ENCODE data around the gene GDF2. TPM values are rescaled to one million over a fixed set of nuclear protein-coding genes. Genes with fewer than 3 reads are reported as not detected.

GDF2 gene
- total RNA-seq, 1 donor from 2014 or later = not detected

- H3K4me3 Mint-ChIP-seq = no peak overlapping the region
- H3K4me1 Mint-ChIP-seq (ENCODE audit: unreplicated experiment) = no peaks in the 10 kb centered on the region
- no peak overlapping the region for H3K27ac Mint-ChIP-seq
- H3K27me3 Mint-ChIP-seq = no peaks in the 10 kb centered on the region
- H3K9me3 Mint-ChIP-seq = no peaks in the 10 kb centered on the region
- H3K36me3 Mint-ChIP-seq = no peaks in the 10 kb centered on the region
- DNase-seq (ENCODE audit: extremely low spot score, unreplicated experiment) = no peak
- no peak for TF ChIP-seq CTCF (conservative IDR thresholded peaks at IDR 0.05)
Measured at GRCh38 chr10:47354900-47355299, 32.6 kb downstream of the GDF2 start.

- Mint-ChIP-seq H3K36me3 (no peaks in the 10 kb centered on the region), H3K9me3 (no peaks in the 10 kb centered on the region), H3K4me1 (ENCODE audit: unreplicated experiment) (no peaks in the 10 kb centered on the region), H3K27me3 (no peaks in the 10 kb centered on the region), H3K4me3 (no peak overlapping the region), H3K27ac (no peak overlapping the region)
- no peak for DNase-seq (ENCODE audit: extremely low spot score, unreplicated experiment)
- no peak for TF ChIP-seq CTCF (conservative IDR thresholded peaks at IDR 0.05)
Measured at GRCh38 chr10:47356708-47357107, 34.5 kb downstream of the GDF2 start.

GRCh38 chr10:47357131-47357582, 34.9 kb downstream of the GDF2 start:
- DNase-seq (ENCODE audit: extremely low spot score, unreplicated experiment) = no peak
- Mint-ChIP-seq H3K4me1 (ENCODE audit: unreplicated experiment) (no peaks in the 10 kb centered on the region), H3K9me3 (no peaks in the 10 kb centered on the region)

GRCh38 chr10:47357911-47358310, 35.7 kb downstream of the GDF2 start:
- TF ChIP-seq CTCF (conservative IDR thresholded peaks at IDR 0.05) = no peak

More at GRCh38 chr10:47357131-47357582, 34.9 kb downstream of the GDF2 start:
- no peak for TF ChIP-seq CTCF (conservative IDR thresholded peaks at IDR 0.05)
- no peaks in the 10 kb centered on the region for H3K36me3 Mint-ChIP-seq
- H3K27ac Mint-ChIP-seq = no peak overlapping the region
- no peak overlapping the region for H3K4me3 Mint-ChIP-seq
- H3K27me3 Mint-ChIP-seq = no peaks in the 10 kb centered on the region

GRCh38 chr10:47358457-47358856, 36.2 kb downstream of the GDF2 start:
- Mint-ChIP-seq H3K27ac (no peak overlapping the region), H3K4me3 (no peak overlapping the region), H3K27me3 (no peaks in the 10 kb centered on the region), H3K9me3 (no peaks in the 10 kb centered on the region), H3K36me3 (no peaks in the 10 kb centered on the region), H3K4me1 (ENCODE audit: unreplicated experiment) (no peaks in the 10 kb centered on the region)
- TF ChIP-seq CTCF (conservative IDR thresholded peaks at IDR 0.05) = no peak
- no peak for DNase-seq (ENCODE audit: extremely low spot score, unreplicated experiment)

More at GRCh38 chr10:47357911-47358310, 35.7 kb downstream of the GDF2 start:
- Mint-ChIP-seq H3K4me3 (no peak overlapping the region), H3K27me3 (no peaks in the 10 kb centered on the region), H3K4me1 (ENCODE audit: unreplicated experiment) (no peaks in the 10 kb centered on the region), H3K27ac (no peak overlapping the region), H3K36me3 (no peaks in the 10 kb centered on the region), H3K9me3 (no peaks in the 10 kb centered on the region)
- no peak for DNase-seq (ENCODE audit: extremely low spot score, unreplicated experiment)

- Mint-ChIP-seq H3K27me3 (no peaks in the 10 kb centered on the region), H3K4me3 (no peak overlapping the region), H3K36me3 (no peaks in the 10 kb centered on the region), H3K27ac (no peak overlapping the region), H3K9me3 (no peaks in the 10 kb centered on the region), H3K4me1 (ENCODE audit: unreplicated experiment) (peaks cover 1% of the 10 kb centered on the region)
- TF ChIP-seq CTCF (conservative IDR thresholded peaks at IDR 0.05) = no peak
- DNase-seq (ENCODE audit: extremely low spot score, unreplicated experiment) = no peak
Measured at GRCh38 chr10:47359101-47359500, 36.8 kb downstream of the GDF2 start.

Measured in type B pancreatic cell (in vitro differentiated cells).